A673 (cell line): ENCODE measurements around the gene CANX. TPM values are rescaled to one million over a fixed set of nuclear protein-coding genes. Genes with fewer than 3 reads are reported as not detected.

Experiments
- BruUV-seq: library from RNA; stranded (reverse); fragments of 400-500 nt; replicated peaks from 2 replicates; lab custom pipeline; 2021; lab: Mats Ljungman, UMichigan
- CTCF ChIA-PET: fragments of 300-600 bp; sonication (Branson Sonifier 250); formaldehyde crosslinking; loops from one replicate; lab custom pipeline; 2022; ENCODE audit warnings: antibody characterized with exemption; lab: Charles Lee
- POLR2A ChIA-PET: fragments of 300-600 bp; sonication (Branson Sonifier 250); formaldehyde crosslinking; loops from one replicate; lab custom pipeline; 2022; ENCODE audit warnings: antibody characterized with exemption; ENCODE audit not compliant: low non-redundant PET; lab: Charles Lee
- DNase-seq: peaks from one replicate; pipeline ENCODE4 v3.0.0-alpha.2; 2015; ENCODE audit warnings: low spot score
- H3K27ac ChIP-seq: fragments of 200-600 bp; sonication (generic); 2 replicates; pipeline ENCODE4 v1.5.1; 2016; ENCODE audit warnings: mixed run types, low read depth, mild to moderate bottlenecking, mixed read lengths, antibody characterized with exemption, low read length; ENCODE audit not compliant: poor library complexity, severe bottlenecking
- H3K27me3 ChIP-seq: fragments of 200-600 bp; sonication (generic); replicated peaks from 2 replicates; pipeline ENCODE4 v1.6.1; 2017; ENCODE audit warnings: mixed run types, low read depth, mild to moderate bottlenecking, mixed read lengths, antibody characterized with exemption, low read length; ENCODE audit not compliant: insufficient read depth, poor library complexity
- H3K36me3 ChIP-seq: fragments of 200-600 bp; sonication (generic); 2 replicates; pipeline ENCODE4 v1.6.1; 2016; ENCODE audit warnings: mixed run types, mild to moderate bottlenecking, mixed read lengths, antibody characterized with exemption, low read length; ENCODE audit not compliant: insufficient read depth, poor library complexity, severe bottlenecking
- H3K4me1 ChIP-seq: fragments of 200-600 bp; sonication (generic); 2 replicates; pipeline ENCODE4 v1.6.1; 2017; ENCODE audit warnings: mixed run types, mild to moderate bottlenecking, mixed read lengths, antibody characterized with exemption, low read length; ENCODE audit not compliant: insufficient read depth, poor library complexity, severe bottlenecking
- H3K4me3 ChIP-seq: fragments of 200-600 bp; sonication (generic); 2 replicates; pipeline ENCODE4 v1.5.1; 2016; ENCODE audit warnings: low read depth, mixed run types, mild to moderate bottlenecking, mixed read lengths, low read length; ENCODE audit not compliant: poor library complexity, severe bottlenecking
- H3K9me3 ChIP-seq: fragments of 200-600 bp; sonication (generic); 2 replicates; pipeline ENCODE4 v1.6.1; 2016; ENCODE audit warnings: mixed run types, low read depth, mild to moderate bottlenecking, mixed read lengths, antibody characterized with exemption, low read length; ENCODE audit not compliant: poor library complexity, severe bottlenecking
- EZH2 ChIP-seq: fragments of 200-600 bp; sonication (generic); IDR thresholded peaks from 2 replicates; pipeline ENCODE4 v1.6.1; 2017; ENCODE audit warnings: borderline replicate concordance, low read depth, mild to moderate bottlenecking, mixed read lengths, antibody characterized with exemption, low read length; ENCODE audit not compliant: poor library complexity, severe bottlenecking
- intact Hi-C: fragments of 100-400 bp; cut with micrococcal nuclease; formaldehyde crosslinking; loops from one replicate; pipeline ENCODE4 v1.10.0; 2022; ENCODE audit not compliant: unreplicated experiment
- total RNA-seq: library from RNA; stranded (reverse); gene quantifications from 2 replicates; pipeline ENCODE4 v1.2.3, GENCODE V29; 2021
- TF ChIP-seq, protein P1 (sequence below): fragments of 300-800, 200-600 bp; sonication (generic); conservative IDR thresholded peaks from 2 replicates; pipeline ENCODE4 v1.5.1; 2017; ENCODE audit warnings: low read depth, mild to moderate bottlenecking, antibody characterized with exemption, low read length, moderate library complexity, mixed read lengths

Gene CANX
- total RNA-seq, 1 experiment from 2014 or later, result 609 TPM

DNA sequence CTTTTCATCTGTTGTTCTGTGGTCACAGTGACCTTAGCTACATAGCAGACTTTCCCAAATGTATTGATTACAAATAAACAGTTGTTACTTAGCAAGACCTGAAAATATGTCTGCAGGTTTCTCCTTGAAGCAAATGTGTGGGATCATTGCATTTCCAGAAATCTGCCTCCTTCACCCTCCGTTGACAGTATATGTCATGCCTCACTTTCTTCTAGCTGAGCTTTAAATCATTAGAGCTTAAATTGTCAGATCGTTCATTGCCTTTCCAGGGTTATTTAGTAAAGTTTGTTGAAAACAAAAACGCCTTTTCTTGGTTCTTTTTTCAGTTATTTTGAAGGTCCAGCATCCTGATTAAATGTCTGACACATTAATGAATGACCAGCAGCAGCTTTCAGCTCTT is 31.6 kb downstream of the CANX start:
- intact Hi-C loops, result no loop called here
- H3K27ac ChIP-seq, result no peak overlapping the region
- H3K4me1 ChIP-seq, result peaks cover 10% of the 10 kb centered on the region
- no peak for TF ChIP-seq EZH2
- TF ChIP-seq, protein P1, sequence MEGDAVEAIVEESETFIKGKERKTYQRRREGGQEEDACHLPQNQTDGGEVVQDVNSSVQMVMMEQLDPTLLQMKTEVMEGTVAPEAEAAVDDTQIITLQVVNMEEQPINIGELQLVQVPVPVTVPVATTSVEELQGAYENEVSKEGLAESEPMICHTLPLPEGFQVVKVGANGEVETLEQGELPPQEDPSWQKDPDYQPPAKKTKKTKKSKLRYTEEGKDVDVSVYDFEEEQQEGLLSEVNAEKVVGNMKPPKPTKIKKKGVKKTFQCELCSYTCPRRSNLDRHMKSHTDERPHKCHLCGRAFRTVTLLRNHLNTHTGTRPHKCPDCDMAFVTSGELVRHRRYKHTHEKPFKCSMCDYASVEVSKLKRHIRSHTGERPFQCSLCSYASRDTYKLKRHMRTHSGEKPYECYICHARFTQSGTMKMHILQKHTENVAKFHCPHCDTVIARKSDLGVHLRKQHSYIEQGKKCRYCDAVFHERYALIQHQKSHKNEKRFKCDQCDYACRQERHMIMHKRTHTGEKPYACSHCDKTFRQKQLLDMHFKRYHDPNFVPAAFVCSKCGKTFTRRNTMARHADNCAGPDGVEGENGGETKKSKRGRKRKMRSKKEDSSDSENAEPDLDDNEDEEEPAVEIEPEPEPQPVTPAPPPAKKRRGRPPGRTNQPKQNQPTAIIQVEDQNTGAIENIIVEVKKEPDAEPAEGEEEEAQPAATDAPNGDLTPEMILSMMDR, result no peak
- peaks cover 63% of the 10 kb centered on the region for H3K36me3 ChIP-seq
- POLR2A ChIA-PET, result no interaction called here
- CTCF ChIA-PET, result no interaction called here
- no peaks in the 10 kb centered on the region for H3K9me3 ChIP-seq
- no peaks in the 10 kb centered on the region for H3K27me3 ChIP-seq
- BruUV-seq, result no TSS peak
- DNase-seq, result no peak
- no peak overlapping the region for H3K4me3 ChIP-seq

GRCh38 chr5:179730852-179731251 is 32.1 kb downstream of the CANX start:
- Histone ChIP-seq H3K9me3 (no peaks in the 10 kb centered on the region), H3K27ac (no peak overlapping the region), H3K27me3 (no peaks in the 10 kb centered on the region), H3K4me1 (peaks cover 10% of the 10 kb centered on the region), H3K4me3 (no peak overlapping the region), H3K36me3 (peaks cover 59% of the 10 kb centered on the region)
- POLR2A ChIA-PET, result no interaction called here
- BruUV-seq, result no TSS peak
- DNase-seq, result no peak
- intact Hi-C loops, result no loop called here
- CTCF ChIA-PET, result no interaction called here
- TF ChIP-seq, protein P1, result no peak
- no peak for TF ChIP-seq EZH2

GRCh38 chr5:179731791-179732411 is 33.1 kb downstream of the CANX start:
- Histone ChIP-seq H3K27ac (peak overlapping the region; percentile 45), H3K9me3 (no peaks in the 10 kb centered on the region), H3K27me3 (no peaks in the 10 kb centered on the region), H3K4me3 (peak overlapping the region; percentile 91), H3K4me1 (peaks cover 10% of the 10 kb centered on the region), H3K36me3 (peaks cover 49% of the 10 kb centered on the region)
- DNase-seq, result no peak
- CTCF ChIA-PET, result interaction anchor here (0.5 kb wide), 1 partner anchor 44 kb away, joined by 4 read pairs; no protein-coding TSS in a partner anchor
- TF ChIP-seq, protein P1, result no peak
- TF ChIP-seq EZH2, result no peak
- intact Hi-C loops, result loop anchor here (1.0 kb wide), 1 partner anchor 109 kb away; the partner anchor contains the start of gene HNRNPH1
- BruUV-seq, result no TSS peak
- POLR2A ChIA-PET, result no interaction called here
